ENCODE measurements around the gene SPPL3.

DNA sequence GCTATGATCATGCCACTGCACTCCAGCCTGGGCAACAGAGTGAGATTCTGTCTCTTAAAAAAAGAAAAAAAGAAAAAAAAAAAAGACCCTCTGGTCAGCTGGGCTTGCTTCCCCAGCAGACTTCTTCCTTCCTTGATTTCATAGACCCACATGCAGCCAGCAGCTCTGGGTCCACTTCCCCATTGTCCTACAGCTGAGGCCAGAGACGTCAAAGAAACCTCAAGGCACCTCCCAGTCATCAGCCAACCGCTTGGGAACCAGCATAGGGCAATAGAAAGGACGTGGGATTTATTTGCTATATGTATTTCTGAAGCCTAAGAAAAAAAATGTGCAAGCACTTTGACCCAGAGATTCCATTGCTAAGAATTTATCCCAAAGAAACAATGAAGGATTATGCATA, 35.4 kb upstream of the SPPL3 start:
- TF ChIP-seq EZH2 (IDR thresholded peaks at IDR 0.05; ENCODE audit: low read depth, unreplicated experiment) (no peak), EZH2phosphoT487 (IDR thresholded peaks at IDR 0.05; ENCODE audit: unreplicated experiment) (no peak), STAT1 (IDR thresholded peaks at IDR 0.05; ENCODE audit: unreplicated experiment) (no peak), POLR2AphosphoS5 (IDR thresholded peaks at IDR 0.05; ENCODE audit: low read depth) (no peak), ZNF331 (CRISPR knock-in tag; IDR thresholded peaks at IDR 0.05; ENCODE audit: low read depth) (no peak), JUNB (IDR thresholded peaks at IDR 0.05; ENCODE audit: unreplicated experiment) (no peak), CREB1 (CRISPR knock-in tag; IDR thresholded peaks at IDR 0.05; ENCODE audit: low read depth) (no peak), ZNF114 (CRISPR knock-in tag; IDR thresholded peaks at IDR 0.05) (no peak), NANOG (IDR thresholded peaks at IDR 0.05; ENCODE audit: borderline replicate concordance) (no peak)
- TF ChIP-seq, protein P1, sequence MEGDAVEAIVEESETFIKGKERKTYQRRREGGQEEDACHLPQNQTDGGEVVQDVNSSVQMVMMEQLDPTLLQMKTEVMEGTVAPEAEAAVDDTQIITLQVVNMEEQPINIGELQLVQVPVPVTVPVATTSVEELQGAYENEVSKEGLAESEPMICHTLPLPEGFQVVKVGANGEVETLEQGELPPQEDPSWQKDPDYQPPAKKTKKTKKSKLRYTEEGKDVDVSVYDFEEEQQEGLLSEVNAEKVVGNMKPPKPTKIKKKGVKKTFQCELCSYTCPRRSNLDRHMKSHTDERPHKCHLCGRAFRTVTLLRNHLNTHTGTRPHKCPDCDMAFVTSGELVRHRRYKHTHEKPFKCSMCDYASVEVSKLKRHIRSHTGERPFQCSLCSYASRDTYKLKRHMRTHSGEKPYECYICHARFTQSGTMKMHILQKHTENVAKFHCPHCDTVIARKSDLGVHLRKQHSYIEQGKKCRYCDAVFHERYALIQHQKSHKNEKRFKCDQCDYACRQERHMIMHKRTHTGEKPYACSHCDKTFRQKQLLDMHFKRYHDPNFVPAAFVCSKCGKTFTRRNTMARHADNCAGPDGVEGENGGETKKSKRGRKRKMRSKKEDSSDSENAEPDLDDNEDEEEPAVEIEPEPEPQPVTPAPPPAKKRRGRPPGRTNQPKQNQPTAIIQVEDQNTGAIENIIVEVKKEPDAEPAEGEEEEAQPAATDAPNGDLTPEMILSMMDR (conservative IDR thresholded peaks at IDR 0.05; ENCODE audit: low read depth in 2 of 2) = no peak
- TF ChIP-seq, protein P2, sequence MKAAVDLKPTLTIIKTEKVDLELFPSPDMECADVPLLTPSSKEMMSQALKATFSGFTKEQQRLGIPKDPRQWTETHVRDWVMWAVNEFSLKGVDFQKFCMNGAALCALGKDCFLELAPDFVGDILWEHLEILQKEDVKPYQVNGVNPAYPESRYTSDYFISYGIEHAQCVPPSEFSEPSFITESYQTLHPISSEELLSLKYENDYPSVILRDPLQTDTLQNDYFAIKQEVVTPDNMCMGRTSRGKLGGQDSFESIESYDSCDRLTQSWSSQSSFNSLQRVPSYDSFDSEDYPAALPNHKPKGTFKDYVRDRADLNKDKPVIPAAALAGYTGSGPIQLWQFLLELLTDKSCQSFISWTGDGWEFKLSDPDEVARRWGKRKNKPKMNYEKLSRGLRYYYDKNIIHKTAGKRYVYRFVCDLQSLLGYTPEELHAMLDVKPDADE (IDR thresholded peaks at IDR 0.05) = no peak
- TF ChIP-seq, protein P3, sequence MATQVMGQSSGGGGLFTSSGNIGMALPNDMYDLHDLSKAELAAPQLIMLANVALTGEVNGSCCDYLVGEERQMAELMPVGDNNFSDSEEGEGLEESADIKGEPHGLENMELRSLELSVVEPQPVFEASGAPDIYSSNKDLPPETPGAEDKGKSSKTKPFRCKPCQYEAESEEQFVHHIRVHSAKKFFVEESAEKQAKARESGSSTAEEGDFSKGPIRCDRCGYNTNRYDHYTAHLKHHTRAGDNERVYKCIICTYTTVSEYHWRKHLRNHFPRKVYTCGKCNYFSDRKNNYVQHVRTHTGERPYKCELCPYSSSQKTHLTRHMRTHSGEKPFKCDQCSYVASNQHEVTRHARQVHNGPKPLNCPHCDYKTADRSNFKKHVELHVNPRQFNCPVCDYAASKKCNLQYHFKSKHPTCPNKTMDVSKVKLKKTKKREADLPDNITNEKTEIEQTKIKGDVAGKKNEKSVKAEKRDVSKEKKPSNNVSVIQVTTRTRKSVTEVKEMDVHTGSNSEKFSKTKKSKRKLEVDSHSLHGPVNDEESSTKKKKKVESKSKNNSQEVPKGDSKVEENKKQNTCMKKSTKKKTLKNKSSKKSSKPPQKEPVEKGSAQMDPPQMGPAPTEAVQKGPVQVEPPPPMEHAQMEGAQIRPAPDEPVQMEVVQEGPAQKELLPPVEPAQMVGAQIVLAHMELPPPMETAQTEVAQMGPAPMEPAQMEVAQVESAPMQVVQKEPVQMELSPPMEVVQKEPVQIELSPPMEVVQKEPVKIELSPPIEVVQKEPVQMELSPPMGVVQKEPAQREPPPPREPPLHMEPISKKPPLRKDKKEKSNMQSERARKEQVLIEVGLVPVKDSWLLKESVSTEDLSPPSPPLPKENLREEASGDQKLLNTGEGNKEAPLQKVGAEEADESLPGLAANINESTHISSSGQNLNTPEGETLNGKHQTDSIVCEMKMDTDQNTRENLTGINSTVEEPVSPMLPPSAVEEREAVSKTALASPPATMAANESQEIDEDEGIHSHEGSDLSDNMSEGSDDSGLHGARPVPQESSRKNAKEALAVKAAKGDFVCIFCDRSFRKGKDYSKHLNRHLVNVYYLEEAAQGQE (IDR thresholded peaks at IDR 0.05; ENCODE audit: unreplicated experiment) = no peak
- TF ChIP-seq, protein P4, sequence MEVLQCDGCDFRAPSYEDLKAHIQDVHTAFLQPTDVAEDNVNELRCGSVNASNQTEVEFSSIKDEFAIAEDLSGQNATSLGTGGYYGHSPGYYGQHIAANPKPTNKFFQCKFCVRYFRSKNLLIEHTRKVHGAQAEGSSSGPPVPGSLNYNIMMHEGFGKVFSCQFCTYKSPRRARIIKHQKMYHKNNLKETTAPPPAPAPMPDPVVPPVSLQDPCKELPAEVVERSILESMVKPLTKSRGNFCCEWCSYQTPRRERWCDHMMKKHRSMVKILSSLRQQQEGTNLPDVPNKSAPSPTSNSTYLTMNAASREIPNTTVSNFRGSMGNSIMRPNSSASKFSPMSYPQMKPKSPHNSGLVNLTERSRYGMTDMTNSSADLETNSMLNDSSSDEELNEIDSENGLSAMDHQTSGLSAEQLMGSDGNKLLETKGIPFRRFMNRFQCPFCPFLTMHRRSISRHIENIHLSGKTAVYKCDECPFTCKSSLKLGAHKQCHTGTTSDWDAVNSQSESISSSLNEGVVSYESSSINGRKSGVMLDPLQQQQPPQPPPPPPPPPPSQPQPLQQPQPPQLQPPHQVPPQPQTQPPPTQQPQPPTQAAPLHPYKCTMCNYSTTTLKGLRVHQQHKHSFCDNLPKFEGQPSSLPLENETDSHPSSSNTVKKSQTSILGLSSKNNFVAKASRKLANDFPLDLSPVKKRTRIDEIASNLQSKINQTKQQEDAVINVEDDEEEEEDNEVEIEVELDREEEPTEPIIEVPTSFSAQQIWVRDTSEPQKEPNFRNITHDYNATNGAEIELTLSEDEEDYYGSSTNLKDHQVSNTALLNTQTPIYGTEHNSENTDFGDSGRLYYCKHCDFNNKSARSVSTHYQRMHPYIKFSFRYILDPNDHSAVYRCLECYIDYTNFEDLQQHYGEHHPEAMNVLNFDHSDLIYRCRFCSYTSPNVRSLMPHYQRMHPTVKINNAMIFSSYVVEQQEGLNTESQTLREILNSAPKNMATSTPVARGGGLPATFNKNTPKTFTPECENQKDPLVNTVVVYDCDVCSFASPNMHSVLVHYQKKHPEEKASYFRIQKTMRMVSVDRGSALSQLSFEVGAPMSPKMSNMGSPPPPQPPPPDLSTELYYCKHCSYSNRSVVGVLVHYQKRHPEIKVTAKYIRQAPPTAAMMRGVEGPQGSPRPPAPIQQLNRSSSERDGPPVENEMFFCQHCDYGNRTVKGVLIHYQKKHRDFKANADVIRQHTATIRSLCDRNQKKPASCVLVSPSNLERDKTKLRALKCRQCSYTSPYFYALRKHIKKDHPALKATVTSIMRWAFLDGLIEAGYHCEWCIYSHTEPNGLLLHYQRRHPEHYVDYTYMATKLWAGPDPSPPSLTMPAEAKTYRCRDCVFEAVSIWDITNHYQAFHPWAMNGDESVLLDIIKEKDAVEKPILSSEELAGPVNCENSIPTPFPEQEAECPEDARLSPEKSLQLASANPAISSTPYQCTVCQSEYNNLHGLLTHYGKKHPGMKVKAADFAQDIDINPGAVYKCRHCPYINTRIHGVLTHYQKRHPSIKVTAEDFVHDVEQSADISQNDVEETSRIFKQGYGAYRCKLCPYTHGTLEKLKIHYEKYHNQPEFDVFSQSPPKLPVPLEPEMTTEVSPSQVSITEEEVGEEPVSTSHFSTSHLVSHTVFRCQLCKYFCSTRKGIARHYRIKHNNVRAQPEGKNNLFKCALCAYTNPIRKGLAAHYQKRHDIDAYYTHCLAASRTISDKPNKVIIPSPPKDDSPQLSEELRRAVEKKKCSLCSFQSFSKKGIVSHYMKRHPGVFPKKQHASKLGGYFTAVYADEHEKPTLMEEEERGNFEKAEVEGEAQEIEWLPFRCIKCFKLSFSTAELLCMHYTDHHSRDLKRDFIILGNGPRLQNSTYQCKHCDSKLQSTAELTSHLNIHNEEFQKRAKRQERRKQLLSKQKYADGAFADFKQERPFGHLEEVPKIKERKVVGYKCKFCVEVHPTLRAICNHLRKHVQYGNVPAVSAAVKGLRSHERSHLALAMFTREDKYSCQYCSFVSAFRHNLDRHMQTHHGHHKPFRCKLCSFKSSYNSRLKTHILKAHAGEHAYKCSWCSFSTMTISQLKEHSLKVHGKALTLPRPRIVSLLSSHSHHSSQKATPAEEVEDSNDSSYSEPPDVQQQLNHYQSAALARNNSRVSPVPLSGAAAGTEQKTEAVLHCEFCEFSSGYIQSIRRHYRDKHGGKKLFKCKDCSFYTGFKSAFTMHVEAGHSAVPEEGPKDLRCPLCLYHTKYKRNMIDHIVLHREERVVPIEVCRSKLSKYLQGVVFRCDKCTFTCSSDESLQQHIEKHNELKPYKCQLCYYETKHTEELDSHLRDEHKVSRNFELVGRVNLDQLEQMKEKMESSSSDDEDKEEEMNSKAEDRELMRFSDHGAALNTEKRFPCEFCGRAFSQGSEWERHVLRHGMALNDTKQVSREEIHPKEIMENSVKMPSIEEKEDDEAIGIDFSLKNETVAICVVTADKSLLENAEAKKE (CRISPR knock-in tag; IDR thresholded peaks at IDR 0.05) = no peak

Data from GM23338 (cell line).